Body of pancreas (tissue), 4 donors: ENCODE measurements around the gene KCNQ5.

ENCODE experiments used
- POLR2A ChIP-seq, 3 donors: fragments of 450-650 bp; IDR thresholded peaks; one replicate each; pipeline ENCODE4 v1.6.1; 2016; ENCODE audit warnings: antibody characterized with exemption in 3 of 3, mild to moderate bottlenecking in 2 of 3
- TF ChIP-seq, protein P1 (sequence below), 7 experiments: fragments of 450-650 bp in 4 of 7; fragments of 200-600 bp in 3 of 7; sonication (generic) in 3 of 7; IDR thresholded peaks; one replicate each; pipeline ENCODE4 v1.5.1; 2016 to 2019; ENCODE audit warnings: antibody characterized with exemption in 7 of 7

DNA sequence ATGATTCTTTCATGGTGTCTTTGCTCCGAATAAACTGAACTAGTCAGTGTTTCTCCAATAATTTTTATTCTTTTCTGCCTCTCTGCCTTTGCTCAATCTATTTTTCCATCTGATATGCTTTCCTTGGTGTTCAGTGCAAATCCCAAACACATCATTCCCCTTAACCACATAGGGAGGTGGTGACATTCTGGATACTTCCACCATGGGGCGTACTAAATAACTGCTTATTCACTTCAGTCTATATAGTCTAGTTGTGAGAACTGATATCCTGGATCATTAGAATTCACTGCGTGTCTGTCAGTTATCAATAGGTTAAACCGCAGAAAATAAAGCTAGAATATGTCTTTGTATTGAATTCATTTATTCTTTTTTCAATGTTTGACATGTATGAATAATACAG is 83.1 kb downstream of the KCNQ5 start:
- TF ChIP-seq, protein P1, sequence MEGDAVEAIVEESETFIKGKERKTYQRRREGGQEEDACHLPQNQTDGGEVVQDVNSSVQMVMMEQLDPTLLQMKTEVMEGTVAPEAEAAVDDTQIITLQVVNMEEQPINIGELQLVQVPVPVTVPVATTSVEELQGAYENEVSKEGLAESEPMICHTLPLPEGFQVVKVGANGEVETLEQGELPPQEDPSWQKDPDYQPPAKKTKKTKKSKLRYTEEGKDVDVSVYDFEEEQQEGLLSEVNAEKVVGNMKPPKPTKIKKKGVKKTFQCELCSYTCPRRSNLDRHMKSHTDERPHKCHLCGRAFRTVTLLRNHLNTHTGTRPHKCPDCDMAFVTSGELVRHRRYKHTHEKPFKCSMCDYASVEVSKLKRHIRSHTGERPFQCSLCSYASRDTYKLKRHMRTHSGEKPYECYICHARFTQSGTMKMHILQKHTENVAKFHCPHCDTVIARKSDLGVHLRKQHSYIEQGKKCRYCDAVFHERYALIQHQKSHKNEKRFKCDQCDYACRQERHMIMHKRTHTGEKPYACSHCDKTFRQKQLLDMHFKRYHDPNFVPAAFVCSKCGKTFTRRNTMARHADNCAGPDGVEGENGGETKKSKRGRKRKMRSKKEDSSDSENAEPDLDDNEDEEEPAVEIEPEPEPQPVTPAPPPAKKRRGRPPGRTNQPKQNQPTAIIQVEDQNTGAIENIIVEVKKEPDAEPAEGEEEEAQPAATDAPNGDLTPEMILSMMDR (IDR thresholded peaks at IDR 0.05) = peak in 2 of 7 experiments; percentile 17 to 29
- no peak for TF ChIP-seq POLR2A (IDR thresholded peaks at IDR 0.05)
